NCI-H2029 (cell line): ENCODE measurements around the gene MCU.
"Not testable (repeated sequence)": the region's sequence is repeated elsewhere in the genome, so short reads cannot be mapped to it uniquely, and the experiment has no call there.

Experiments
- DNase-seq: peaks from one replicate; lab custom pipeline; 2025; lab: John Stamatoyannopoulos, UW

MCU gene

DNA sequence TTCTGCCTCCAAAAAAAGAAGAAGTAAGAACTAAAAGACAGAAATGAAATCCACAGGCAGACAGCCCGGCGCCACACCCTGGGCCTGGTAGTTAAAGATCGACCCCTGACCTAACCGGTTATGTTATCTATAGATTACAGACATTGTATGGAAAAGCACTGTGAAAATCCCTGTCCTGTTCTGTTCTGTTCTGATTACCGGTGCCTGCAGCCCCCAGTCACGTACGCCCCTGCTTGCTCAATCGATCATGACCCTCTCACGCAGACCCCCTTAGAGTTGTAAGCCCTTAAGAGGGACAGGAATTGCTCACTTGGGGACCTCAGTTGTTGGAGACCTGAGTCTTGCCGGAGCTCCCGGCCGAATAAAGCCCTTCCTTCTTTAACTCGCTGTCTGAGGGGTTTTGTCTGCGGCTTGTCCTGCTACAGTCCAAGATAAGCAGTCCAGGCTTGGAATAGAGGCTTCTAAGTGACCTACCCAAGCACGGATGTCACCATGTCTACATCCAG is 212.1 kb downstream of the MCU start:
- DNase-seq: not testable (repeated sequence)

DNA sequence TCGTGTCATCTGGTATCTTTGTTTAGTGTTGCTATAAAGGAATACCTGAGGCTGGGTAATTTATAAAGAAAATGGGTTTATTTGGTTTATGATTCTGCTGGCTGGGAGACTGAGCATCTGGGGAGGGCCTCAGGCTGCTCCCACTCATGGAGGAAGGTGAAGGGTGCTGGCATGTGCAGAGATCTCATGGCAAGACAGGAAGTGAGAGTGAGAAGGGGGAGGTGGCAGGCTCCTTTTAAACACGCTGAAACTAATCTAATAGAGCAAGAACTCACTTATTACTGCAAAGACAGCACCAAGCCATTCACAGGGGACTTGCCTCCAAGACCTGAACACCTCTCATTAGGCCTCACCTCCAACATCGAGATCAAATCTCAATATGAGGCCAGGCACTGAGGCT is 212.9 kb downstream of the MCU start:
- DNase-seq: no peak

GRCh38 chr10:72906446-72906845 is 214.5 kb downstream of the MCU start:
- no peak for DNase-seq

DNA sequence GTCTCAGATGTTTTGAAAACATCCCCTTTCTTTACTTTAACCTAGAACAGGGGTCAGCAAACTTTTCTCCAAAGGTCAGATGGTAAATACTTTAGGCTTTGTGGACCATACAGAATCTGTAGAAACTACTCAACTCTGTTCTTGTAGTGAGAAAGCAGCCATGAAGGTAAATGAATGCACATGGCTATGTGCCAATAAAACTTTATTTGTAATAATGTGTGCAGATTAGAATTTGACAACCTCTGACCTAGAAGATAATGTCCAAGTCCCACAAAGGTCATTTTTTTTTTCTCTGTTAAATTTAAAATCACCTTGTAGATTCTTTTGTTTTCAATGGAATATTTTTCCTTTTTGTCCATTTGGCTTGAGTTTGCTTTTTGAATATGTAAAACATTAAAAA is 218.8 kb downstream of the MCU start:
- DNase-seq: no peak

GRCh38 chr10:72911758-72912157 is 219.8 kb downstream of the MCU start:
- no peak for DNase-seq

DNA sequence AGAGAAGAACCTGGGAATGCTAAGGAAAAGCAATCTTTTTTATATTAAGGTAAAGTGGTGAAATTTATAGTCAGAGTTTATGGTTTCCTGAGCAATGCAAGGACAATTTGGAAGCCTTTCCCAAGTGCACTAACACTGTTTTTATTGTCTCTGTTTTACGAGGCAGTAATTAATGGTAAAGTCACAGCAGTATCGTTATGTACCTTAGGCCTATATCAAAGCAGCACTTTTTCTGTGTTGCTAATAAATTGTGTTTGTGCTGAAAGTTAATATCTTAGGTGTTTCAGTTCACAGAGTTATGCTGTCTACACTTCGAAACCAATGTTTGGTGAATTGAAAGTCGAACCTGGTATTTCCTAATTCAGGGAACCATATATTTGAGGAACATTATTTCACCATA is 220.8 kb downstream of the MCU start:
- DNase-seq: no peak

DNA sequence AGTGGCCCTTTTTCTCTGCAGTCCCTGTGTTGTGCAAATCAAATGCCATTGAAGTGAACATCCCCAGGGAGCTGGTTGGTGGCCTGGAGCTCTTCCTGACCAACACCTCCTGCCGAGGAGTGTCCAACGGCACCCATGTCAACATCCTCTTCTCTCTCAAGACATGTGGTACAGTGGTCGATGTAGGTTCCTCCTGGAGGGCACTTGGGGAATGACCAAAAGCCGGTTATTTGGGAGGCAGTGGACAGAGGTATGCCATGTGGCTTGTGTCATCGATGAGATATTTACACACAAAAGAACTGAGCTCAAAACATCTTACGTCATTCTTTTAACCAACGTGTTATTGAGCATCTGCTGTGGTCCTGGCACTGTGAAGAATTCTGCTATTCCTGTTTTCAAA is 221.3 kb downstream of the MCU start:
- no peak for DNase-seq

- not testable (repeated sequence) for DNase-seq
Observed at GRCh38 chr10:72917201-72917600, 225.3 kb downstream of the MCU start.

DNA sequence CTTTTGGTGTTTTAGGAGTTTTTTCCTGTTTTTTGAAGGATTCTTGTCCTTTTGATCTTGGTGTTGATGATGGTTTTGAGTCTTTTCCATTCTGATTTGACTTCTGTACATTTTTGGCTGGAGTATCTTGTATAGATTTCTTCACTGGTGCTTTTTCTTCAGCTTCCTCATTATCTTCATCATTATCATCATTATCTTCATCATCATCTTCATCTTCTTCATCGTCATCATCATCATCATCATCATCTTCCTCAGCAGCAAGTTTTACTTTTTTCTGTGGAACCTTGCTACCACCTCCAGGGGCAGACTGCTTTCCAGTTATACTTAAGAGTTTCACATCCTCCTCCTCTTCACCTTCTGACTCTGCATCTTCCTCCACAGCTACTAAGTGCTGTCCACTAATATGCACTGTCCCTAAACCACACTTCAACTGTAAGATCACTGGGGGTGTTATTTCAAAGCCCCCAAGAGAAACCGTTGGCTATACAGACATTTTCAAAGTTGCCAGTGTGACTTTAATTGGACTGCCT is 225.9 kb downstream of the MCU start:
- not testable (repeated sequence) for DNase-seq

GRCh38 chr10:72918352-72918751 is 226.4 kb downstream of the MCU start:
- DNase-seq: no peak

GRCh38 chr10:72921147-72921683 is 229.3 kb downstream of the MCU start:
- DNase-seq: not testable (repeated sequence)

DNA sequence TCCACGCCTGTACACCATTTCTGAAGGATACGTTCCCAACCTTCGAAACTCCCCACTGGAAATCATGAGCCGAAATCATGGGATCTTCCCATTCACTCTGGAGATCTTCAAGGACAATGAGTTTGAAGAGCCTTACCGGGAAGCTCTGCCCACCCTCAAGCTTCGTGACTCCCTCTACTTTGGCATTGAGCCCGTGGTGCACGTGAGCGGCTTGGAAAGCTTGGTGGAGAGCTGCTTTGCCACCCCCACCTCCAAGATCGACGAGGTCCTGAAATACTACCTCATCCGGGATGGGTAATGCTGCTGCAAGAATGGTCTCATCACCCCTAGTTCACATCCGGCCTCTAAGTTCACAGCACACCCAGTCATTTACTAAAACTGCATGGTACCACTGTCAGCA is 232.4 kb downstream of the MCU start:
- no peak for DNase-seq

DNA sequence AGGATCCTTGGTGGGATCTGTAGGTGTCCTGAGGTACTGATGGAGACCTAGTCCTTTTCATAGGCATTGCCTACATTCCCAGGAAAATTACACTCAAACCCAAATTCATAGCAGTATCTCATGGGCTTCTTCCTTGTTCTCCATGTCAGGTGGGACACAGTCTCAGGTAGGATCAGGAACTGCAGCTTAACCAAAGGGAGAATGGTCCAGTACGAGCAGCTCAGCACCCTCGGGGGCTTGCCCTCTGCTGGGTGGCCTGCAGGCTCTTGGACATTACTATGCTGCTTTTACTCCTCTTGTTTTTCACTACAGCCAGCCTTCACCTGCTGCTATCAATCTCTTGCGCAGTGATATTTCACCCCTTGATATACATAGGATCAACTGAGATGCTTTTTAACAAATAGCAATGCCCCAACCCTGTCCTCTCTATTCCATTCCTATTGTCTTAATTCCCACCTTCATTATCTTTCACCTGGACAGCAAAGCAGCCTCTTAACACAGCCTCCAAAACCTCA is 234.1 kb downstream of the MCU start:
- DNase-seq: no peak

- no peak for DNase-seq
Observed at GRCh38 chr10:72927485-72927884, 235.5 kb downstream of the MCU start.

DNA sequence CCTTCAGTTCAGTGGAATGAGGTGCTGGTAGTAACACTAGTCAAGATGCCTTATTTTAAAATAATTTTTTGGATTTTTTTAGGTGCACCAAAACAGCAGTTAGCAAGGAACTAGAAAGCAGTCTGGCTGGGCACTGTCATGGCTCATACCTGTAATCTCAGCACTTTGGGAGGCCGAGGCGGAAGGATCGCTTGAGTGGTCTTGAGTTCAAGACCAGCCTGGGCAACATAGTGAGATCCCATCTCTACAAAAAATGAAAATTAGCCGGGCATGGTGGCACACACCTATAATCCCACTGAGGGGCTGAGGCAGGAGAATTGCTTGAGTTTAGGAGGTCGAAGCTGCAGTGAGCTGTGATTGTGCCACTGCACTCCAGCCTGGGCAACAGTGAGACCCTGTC is 236.9 kb downstream of the MCU start:
- no peak for DNase-seq

DNA sequence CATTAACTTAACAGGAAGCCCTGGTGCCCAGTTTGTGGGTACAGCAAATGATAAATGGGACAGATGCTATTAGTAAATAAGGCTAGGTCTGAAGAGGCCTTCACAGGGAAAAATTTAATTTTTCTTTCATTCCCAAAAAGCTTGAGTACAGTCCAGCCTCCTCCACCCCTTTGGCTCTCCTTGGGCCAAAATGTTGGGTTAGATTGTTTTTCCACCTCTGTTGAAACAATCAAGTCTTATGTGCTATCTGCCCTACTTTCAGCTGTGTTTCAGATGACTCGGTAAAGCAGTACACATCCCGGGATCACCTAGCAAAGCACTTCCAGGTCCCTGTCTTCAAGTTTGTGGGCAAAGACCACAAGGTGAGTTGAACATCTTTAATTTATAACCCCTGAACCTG is 238.3 kb downstream of the MCU start:
- no peak for DNase-seq

DNA sequence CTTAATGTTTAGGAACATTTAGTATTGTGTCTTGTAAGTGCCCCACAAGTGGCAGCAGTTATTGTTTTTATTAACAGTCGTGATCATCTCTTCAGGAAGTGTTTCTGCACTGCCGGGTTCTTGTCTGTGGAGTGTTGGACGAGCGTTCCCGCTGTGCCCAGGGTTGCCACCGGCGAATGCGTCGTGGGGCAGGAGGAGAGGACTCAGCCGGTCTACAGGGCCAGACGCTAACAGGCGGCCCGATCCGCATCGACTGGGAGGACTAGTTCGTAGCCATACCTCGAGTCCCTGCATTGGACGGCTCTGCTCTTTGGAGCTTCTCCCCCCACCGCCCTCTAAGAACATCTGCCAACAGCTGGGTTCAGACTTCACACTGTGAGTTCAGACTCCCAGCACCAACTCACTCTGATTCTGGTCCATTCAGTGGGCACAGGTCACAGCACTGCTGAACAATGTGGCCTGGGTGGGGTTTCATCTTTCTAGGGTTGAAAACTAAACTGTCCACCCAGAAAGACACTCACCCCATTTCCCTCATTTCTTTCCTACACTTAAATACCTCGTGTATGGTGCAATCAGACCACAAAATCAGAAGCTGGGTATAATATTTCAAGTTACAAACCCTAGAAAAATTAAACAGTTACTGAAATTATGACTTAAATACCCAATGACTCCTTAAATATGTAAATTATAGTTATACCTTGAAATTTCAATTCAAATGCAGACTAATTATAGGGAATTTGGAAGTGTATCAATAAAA is 240.5 kb downstream of the MCU start:
- no peak for DNase-seq

DNA sequence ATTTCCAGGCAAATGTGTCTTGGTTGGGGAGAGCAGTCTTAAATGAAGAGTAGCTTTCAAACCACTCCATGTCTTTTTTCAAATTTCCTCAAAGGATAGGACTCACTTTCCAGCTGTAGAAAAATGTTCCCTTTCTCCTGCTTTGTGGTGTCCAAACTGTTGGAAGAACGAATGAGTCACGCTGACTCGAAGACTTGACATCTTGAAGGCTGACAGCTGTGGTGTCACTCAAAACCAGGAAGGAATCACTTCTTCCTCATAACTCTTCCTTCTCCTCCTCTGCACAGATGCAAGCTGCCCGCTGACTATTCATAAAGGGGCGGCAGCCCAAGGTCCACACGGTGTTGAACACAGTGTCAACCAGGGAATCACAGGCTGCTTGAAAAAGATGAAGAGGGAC is 243.4 kb downstream of the MCU start:
- no peak for DNase-seq
